ENCODE results near the gene SLC38A3.

The SLC38A3 gene

GRCh38 chr3:50169232-50169832, 35.7 kb upstream of the SLC38A3 start:
- no peaks in the 10 kb centered on the region for H3K36me3 ChIP-seq (ENCODE audit: control insufficient read depth, insufficient read depth, low read length)
- no peaks in the 10 kb centered on the region for H3K27me3 ChIP-seq (replicated peaks; ENCODE audit: control insufficient read depth, insufficient read depth, low read length, poor library complexity, severe bottlenecking)
- no peak overlapping the region for H3K4me3 ChIP-seq (ENCODE audit: insufficient read depth, low read depth, low read length, poor library complexity, severe bottlenecking)
- no peak overlapping the region for H3K27ac ChIP-seq (ENCODE audit: insufficient read depth, low read length, poor library complexity, severe bottlenecking)
- no peaks in the 10 kb centered on the region for H3K4me1 ChIP-seq (ENCODE audit: control insufficient read depth, insufficient read depth, low read length, poor library complexity, severe bottlenecking)
- no peaks in the 10 kb centered on the region for H3K9me3 ChIP-seq (ENCODE audit: control insufficient read depth, low read length)
- no peak for DNase-seq

DNA sequence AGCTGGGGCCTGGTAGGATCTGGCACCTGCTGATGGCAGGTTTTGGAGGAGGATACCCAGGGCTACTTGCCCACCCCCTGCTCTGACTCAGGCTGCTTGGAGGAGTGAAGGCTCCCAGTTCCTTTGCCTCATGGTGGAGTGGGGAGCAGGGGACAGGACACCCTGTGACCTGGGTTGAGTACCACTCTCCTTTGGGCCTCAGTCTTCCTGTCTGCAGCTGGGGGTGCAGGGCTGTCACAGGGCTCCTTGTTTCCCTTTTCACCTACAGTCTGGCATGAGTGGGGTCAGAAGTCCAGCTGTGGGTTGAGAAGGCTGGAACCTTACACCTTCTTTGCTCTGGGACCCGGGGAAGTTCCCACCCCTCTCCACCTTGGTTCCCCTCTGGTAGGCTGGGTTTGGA, 35.2 kb upstream of the SLC38A3 start:
- H3K27ac ChIP-seq (ENCODE audit: insufficient read depth, low read length, poor library complexity, severe bottlenecking): no peak overlapping the region
- DNase-seq: no peak
- H3K4me3 ChIP-seq (ENCODE audit: insufficient read depth, low read depth, low read length, poor library complexity, severe bottlenecking): no peak overlapping the region
- no peaks in the 10 kb centered on the region for H3K27me3 ChIP-seq (replicated peaks; ENCODE audit: control insufficient read depth, insufficient read depth, low read length, poor library complexity, severe bottlenecking)
- no peaks in the 10 kb centered on the region for H3K9me3 ChIP-seq (ENCODE audit: control insufficient read depth, low read length)
- H3K4me1 ChIP-seq (ENCODE audit: control insufficient read depth, insufficient read depth, low read length, poor library complexity, severe bottlenecking): no peaks in the 10 kb centered on the region
- H3K36me3 ChIP-seq (ENCODE audit: control insufficient read depth, insufficient read depth, low read length): no peaks in the 10 kb centered on the region

- Histone ChIP-seq H3K27me3 (replicated peaks; ENCODE audit: control insufficient read depth, insufficient read depth, low read length, poor library complexity, severe bottlenecking) (no peaks in the 10 kb centered on the region), H3K4me3 (ENCODE audit: insufficient read depth, low read depth, low read length, poor library complexity, severe bottlenecking) (no peak overlapping the region), H3K9me3 (ENCODE audit: control insufficient read depth, low read length) (no peaks in the 10 kb centered on the region), H3K4me1 (ENCODE audit: control insufficient read depth, insufficient read depth, low read length, poor library complexity, severe bottlenecking) (no peaks in the 10 kb centered on the region), H3K27ac (ENCODE audit: insufficient read depth, low read length, poor library complexity, severe bottlenecking) (no peak overlapping the region), H3K36me3 (ENCODE audit: control insufficient read depth, insufficient read depth, low read length) (no peaks in the 10 kb centered on the region)
- no peak for DNase-seq
These were observed 34.4 kb upstream of the SLC38A3 start for GRCh38 chr3:50170689-50171088.

GRCh38 chr3:50171540-50172301, 33.4 kb upstream of the SLC38A3 start:
- no peaks in the 10 kb centered on the region for H3K27me3 ChIP-seq (replicated peaks; ENCODE audit: control insufficient read depth, insufficient read depth, low read length, poor library complexity, severe bottlenecking)
- H3K9me3 ChIP-seq (ENCODE audit: control insufficient read depth, low read length): no peaks in the 10 kb centered on the region
- no peak overlapping the region for H3K4me3 ChIP-seq (ENCODE audit: insufficient read depth, low read depth, low read length, poor library complexity, severe bottlenecking)
- no peaks in the 10 kb centered on the region for H3K4me1 ChIP-seq (ENCODE audit: control insufficient read depth, insufficient read depth, low read length, poor library complexity, severe bottlenecking)
- DNase-seq: no peak
- H3K27ac ChIP-seq (ENCODE audit: insufficient read depth, low read length, poor library complexity, severe bottlenecking): no peak overlapping the region
- no peaks in the 10 kb centered on the region for H3K36me3 ChIP-seq (ENCODE audit: control insufficient read depth, insufficient read depth, low read length)

DNA sequence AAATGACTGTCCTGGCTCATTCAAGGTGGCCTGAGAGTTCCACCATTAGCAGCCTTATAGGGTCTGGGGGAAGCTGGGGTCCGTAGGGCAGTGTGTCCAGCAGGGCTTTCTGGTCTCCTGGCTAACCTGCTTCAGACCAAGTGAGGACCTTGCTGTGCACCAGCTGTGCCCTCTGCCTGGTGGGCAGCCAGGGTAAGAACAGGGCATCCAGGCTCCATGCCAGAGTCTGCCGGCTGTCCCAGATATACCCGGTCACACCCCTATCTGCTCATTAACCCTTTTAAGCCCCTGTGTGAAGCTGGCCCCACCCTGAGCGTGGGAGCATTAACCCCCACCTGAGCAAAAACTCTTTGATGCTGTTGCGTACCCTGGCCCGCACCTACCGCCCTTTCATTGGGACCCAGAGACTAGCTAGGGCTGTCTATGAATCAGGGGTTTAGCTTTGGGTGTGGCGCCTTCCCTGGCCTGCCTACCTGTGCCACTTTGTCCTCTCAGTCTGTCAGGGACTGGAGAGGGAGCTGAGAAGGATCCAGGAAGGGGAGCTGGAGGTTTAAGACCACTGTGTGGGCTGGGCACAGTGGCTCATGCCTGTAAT, 32.3 kb upstream of the SLC38A3 start:
- no peak for DNase-seq
- no peak overlapping the region for H3K27ac ChIP-seq (ENCODE audit: insufficient read depth, low read length, poor library complexity, severe bottlenecking)
- H3K4me3 ChIP-seq (ENCODE audit: insufficient read depth, low read depth, low read length, poor library complexity, severe bottlenecking): no peak overlapping the region
- no peaks in the 10 kb centered on the region for H3K9me3 ChIP-seq (ENCODE audit: control insufficient read depth, low read length)
- no peaks in the 10 kb centered on the region for H3K27me3 ChIP-seq (replicated peaks; ENCODE audit: control insufficient read depth, insufficient read depth, low read length, poor library complexity, severe bottlenecking)
- no peaks in the 10 kb centered on the region for H3K36me3 ChIP-seq (ENCODE audit: control insufficient read depth, insufficient read depth, low read length)
- H3K4me1 ChIP-seq (ENCODE audit: control insufficient read depth, insufficient read depth, low read length, poor library complexity, severe bottlenecking): no peaks in the 10 kb centered on the region

GRCh38 chr3:50173685-50174516, 31.2 kb upstream of the SLC38A3 start:
- Histone ChIP-seq H3K27me3 (replicated peaks; ENCODE audit: control insufficient read depth, insufficient read depth, low read length, poor library complexity, severe bottlenecking) (no peaks in the 10 kb centered on the region), H3K4me3 (ENCODE audit: insufficient read depth, low read depth, low read length, poor library complexity, severe bottlenecking) (no peak overlapping the region), H3K9me3 (ENCODE audit: control insufficient read depth, low read length) (no peaks in the 10 kb centered on the region), H3K4me1 (ENCODE audit: control insufficient read depth, insufficient read depth, low read length, poor library complexity, severe bottlenecking) (no peaks in the 10 kb centered on the region), H3K36me3 (ENCODE audit: control insufficient read depth, insufficient read depth, low read length) (no peaks in the 10 kb centered on the region), H3K27ac (ENCODE audit: insufficient read depth, low read length, poor library complexity, severe bottlenecking) (no peak overlapping the region)
- DNase-seq: no peak

GRCh38 chr3:50174517-50174895, 30.6 kb upstream of the SLC38A3 start:
- DNase-seq: no peak
- Histone ChIP-seq H3K27ac (ENCODE audit: insufficient read depth, low read length, poor library complexity, severe bottlenecking) (no peak overlapping the region), H3K4me3 (ENCODE audit: insufficient read depth, low read depth, low read length, poor library complexity, severe bottlenecking) (no peak overlapping the region), H3K4me1 (ENCODE audit: control insufficient read depth, insufficient read depth, low read length, poor library complexity, severe bottlenecking) (no peaks in the 10 kb centered on the region), H3K9me3 (ENCODE audit: control insufficient read depth, low read length) (no peaks in the 10 kb centered on the region), H3K36me3 (ENCODE audit: control insufficient read depth, insufficient read depth, low read length) (no peaks in the 10 kb centered on the region), H3K27me3 (replicated peaks; ENCODE audit: control insufficient read depth, insufficient read depth, low read length, poor library complexity, severe bottlenecking) (no peaks in the 10 kb centered on the region)

- Histone ChIP-seq H3K9me3 (ENCODE audit: control insufficient read depth, low read length) (no peaks in the 10 kb centered on the region), H3K27me3 (replicated peaks; ENCODE audit: control insufficient read depth, insufficient read depth, low read length, poor library complexity, severe bottlenecking) (no peaks in the 10 kb centered on the region), H3K4me3 (ENCODE audit: insufficient read depth, low read depth, low read length, poor library complexity, severe bottlenecking) (no peak overlapping the region), H3K27ac (ENCODE audit: insufficient read depth, low read length, poor library complexity, severe bottlenecking) (no peak overlapping the region), H3K4me1 (ENCODE audit: control insufficient read depth, insufficient read depth, low read length, poor library complexity, severe bottlenecking) (no peaks in the 10 kb centered on the region), H3K36me3 (ENCODE audit: control insufficient read depth, insufficient read depth, low read length) (no peaks in the 10 kb centered on the region)
- DNase-seq: no peak
These were observed 30.0 kb upstream of the SLC38A3 start for GRCh38 chr3:50174947-50175524.

- DNase-seq: no peak
- Histone ChIP-seq H3K4me3 (ENCODE audit: insufficient read depth, low read depth, low read length, poor library complexity, severe bottlenecking) (no peak overlapping the region), H3K9me3 (ENCODE audit: control insufficient read depth, low read length) (no peaks in the 10 kb centered on the region), H3K36me3 (ENCODE audit: control insufficient read depth, insufficient read depth, low read length) (no peaks in the 10 kb centered on the region), H3K27ac (ENCODE audit: insufficient read depth, low read length, poor library complexity, severe bottlenecking) (no peak overlapping the region), H3K27me3 (replicated peaks; ENCODE audit: control insufficient read depth, insufficient read depth, low read length, poor library complexity, severe bottlenecking) (no peaks in the 10 kb centered on the region), H3K4me1 (ENCODE audit: control insufficient read depth, insufficient read depth, low read length, poor library complexity, severe bottlenecking) (no peaks in the 10 kb centered on the region)
These were observed 27.7 kb upstream of the SLC38A3 start for GRCh38 chr3:50177346-50177745.
